Measurements from ENCODE around the gene TSTD2.

Gene TSTD2

DNA sequence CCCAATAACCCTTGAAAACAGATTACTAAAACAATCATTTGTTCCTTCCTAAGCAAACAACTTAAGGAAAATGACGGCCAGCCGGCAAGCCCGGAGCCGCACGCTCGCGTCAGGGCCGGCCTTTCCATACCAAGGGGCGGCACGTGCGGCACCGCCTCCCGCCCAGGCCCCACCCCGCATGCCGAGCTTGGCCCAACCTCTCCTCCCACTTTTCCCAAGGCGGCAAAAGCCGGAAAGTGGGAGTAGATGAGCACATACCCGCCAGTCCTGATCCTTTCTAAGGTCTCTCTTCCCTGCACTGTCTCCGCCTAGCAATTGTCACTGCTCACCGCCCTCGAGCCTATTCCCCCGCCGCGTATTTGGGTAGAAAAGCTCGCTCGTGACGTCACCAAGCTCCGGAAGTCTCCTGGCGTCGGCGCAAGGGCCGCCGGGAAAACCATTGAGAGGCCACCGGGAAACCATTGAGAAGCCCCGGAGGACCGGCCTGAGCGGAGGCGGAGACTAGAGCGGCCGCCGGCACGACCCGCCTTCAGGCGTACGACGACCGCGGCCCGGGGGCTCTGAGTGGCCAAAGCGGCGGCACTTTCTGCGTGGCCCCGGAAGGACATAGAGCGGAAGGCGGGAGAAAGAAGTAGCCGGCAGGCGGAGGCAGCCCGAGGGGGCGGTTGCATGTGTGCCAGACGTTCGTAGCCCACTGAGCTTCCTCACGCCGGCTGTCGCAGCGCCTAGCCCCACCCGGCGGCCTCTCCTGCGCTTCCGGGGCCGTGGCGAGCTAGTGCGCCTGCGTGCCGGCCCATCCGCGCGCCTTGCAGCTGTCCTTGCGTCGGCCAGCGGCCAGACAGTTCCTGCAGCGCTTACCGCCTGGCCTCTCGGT is at the start of gene TSTD2, which contains the start of gene NCBP1:
TSTD2 (minus strand) TSS at position 384 of the 874 bp plus-strand sequence. CDS start 5,806 bp downstream, outside the sequence.
NCBP1 (plus strand) TSS at position 837 of the 874 bp plus-strand sequence. CDS start 61 bp downstream, outside the sequence.
- peak; percentile 96 for DNase-seq (ENCODE audit: low read depth, low spot score)
- TF ChIP-seq YY1 (IDR thresholded peaks at IDR 0.05; ENCODE audit: insufficient read depth, insufficient read length) (no peak), ZNF274 (IDR thresholded peaks at IDR 0.05; ENCODE audit: low read depth, low read length) (no peak), SUZ12 (IDR thresholded peaks at IDR 0.05; ENCODE audit: extremely low read depth, insufficient read depth, insufficient read length) (no peak)
- Histone ChIP-seq H3K9me3 (ENCODE audit: insufficient read depth, low read length) (no peaks in the 10 kb centered on the region), H3K27me3 (ENCODE audit: insufficient read depth, insufficient read length) (no peaks in the 10 kb centered on the region), H3K4me1 (ENCODE audit: insufficient read depth, insufficient read length) (no peaks in the 10 kb centered on the region), H3K9ac (ENCODE audit: insufficient read length, low read depth) (peak within 1 kb of the TSS; percentile 99), H3K36me3 (ENCODE audit: insufficient read depth, insufficient read length, low read length) (peaks cover 28% of the 10 kb centered on the region), H3K4me3 (ENCODE audit: insufficient read length, low read depth) (peak within 1 kb of the TSS; percentile 99)

DNA sequence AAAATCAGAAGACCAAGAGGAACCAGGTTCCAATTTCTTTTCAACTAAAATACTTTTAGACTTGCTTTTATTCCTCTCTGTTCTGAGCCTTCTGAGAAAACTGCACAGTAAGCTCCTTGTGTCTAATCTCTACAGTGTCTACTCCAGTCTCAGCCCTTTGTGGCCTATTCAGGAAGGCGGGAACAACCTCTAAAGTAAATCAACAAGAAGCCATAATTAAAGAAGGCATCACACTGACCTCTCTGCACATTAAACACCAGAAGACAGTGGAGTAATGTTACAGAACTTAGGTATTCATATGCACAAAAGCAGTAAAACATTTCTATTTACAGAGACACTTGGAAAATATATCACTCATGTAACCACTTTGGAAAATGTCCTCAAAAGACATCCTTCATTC is 49.1 kb upstream of the TSTD2 start:
- Histone ChIP-seq H3K4me3 (ENCODE audit: insufficient read length, low read depth) (no peak overlapping the region), H3K9ac (ENCODE audit: insufficient read length, low read depth) (no peak overlapping the region), H3K4me1 (ENCODE audit: insufficient read depth, insufficient read length) (no peaks in the 10 kb centered on the region), H3K9me3 (ENCODE audit: insufficient read depth, low read length) (no peaks in the 10 kb centered on the region), H3K27me3 (ENCODE audit: insufficient read depth, insufficient read length) (no peaks in the 10 kb centered on the region), H3K36me3 (ENCODE audit: insufficient read depth, insufficient read length, low read length) (peaks cover 33% of the 10 kb centered on the region)
- no peak for DNase-seq (ENCODE audit: low read depth, low spot score)
- TF ChIP-seq SUZ12 (IDR thresholded peaks at IDR 0.05; ENCODE audit: extremely low read depth, insufficient read depth, insufficient read length) = no peak
- TF ChIP-seq YY1 (IDR thresholded peaks at IDR 0.05; ENCODE audit: insufficient read depth, insufficient read length) = no peak
- TF ChIP-seq ZNF274 (IDR thresholded peaks at IDR 0.05; ENCODE audit: low read depth, low read length) = no peak

DNA sequence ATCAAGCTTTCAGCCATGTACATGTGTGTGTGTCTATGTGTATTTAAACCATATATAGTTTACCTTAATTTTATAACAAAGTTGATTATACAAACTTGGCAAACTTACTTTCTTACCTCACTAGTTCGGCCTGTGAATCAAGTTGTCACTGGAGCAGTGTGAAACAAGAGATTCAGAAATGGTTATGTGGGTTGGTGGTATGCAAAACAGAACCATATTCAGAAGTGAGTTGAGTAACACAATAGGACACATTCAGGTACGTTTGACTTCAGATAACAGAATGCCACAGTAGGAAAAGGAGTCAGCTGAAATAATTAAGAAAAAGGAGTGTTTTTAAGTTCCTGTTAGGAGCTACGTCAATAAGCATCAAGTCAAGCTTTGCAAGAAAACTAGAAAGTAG is 42.5 kb upstream of the TSTD2 start:
- Histone ChIP-seq H3K9me3 (ENCODE audit: insufficient read depth, low read length) (no peaks in the 10 kb centered on the region), H3K4me1 (ENCODE audit: insufficient read depth, insufficient read length) (no peaks in the 10 kb centered on the region), H3K9ac (ENCODE audit: insufficient read length, low read depth) (no peak overlapping the region), H3K36me3 (ENCODE audit: insufficient read depth, insufficient read length, low read length) (peaks cover 76% of the 10 kb centered on the region), H3K27me3 (ENCODE audit: insufficient read depth, insufficient read length) (no peaks in the 10 kb centered on the region), H3K4me3 (ENCODE audit: insufficient read length, low read depth) (no peak overlapping the region)
- TF ChIP-seq SUZ12 (IDR thresholded peaks at IDR 0.05; ENCODE audit: extremely low read depth, insufficient read depth, insufficient read length) (no peak), ZNF274 (IDR thresholded peaks at IDR 0.05; ENCODE audit: low read depth, low read length) (no peak), YY1 (IDR thresholded peaks at IDR 0.05; ENCODE audit: insufficient read depth, insufficient read length) (no peak)
- no peak for DNase-seq (ENCODE audit: low read depth, low spot score)

DNA sequence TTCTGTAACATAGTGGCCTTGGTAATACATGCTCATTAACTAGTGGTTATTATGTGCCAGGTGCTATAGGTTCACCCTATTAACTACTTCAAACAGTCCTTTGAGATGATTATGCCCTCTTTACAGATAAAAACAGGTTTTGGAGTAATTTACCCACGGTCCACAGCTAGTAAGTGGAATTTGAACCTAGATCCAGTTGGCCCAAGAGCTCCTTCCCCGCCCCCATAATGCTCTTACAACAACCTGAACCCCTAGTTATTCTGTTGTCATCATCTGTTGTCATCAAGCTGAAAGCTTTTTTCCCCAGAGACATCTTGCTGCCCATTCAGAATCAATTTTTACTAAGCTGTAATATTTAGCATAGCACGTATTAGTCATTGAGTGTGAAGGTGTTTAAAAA is 40.8 kb upstream of the TSTD2 start:
- TF ChIP-seq ZNF274 (IDR thresholded peaks at IDR 0.05; ENCODE audit: low read depth, low read length) = no peak
- no peak for TF ChIP-seq YY1 (IDR thresholded peaks at IDR 0.05; ENCODE audit: insufficient read depth, insufficient read length)
- TF ChIP-seq SUZ12 (IDR thresholded peaks at IDR 0.05; ENCODE audit: extremely low read depth, insufficient read depth, insufficient read length) = no peak
- Histone ChIP-seq H3K9ac (ENCODE audit: insufficient read length, low read depth) (no peak overlapping the region), H3K27me3 (ENCODE audit: insufficient read depth, insufficient read length) (no peaks in the 10 kb centered on the region), H3K4me1 (ENCODE audit: insufficient read depth, insufficient read length) (no peaks in the 10 kb centered on the region), H3K4me3 (ENCODE audit: insufficient read length, low read depth) (no peak overlapping the region), H3K36me3 (ENCODE audit: insufficient read depth, insufficient read length, low read length) (peaks cover 87% of the 10 kb centered on the region), H3K9me3 (ENCODE audit: insufficient read depth, low read length) (no peaks in the 10 kb centered on the region)
- DNase-seq (ENCODE audit: low read depth, low spot score) = no peak

DNA sequence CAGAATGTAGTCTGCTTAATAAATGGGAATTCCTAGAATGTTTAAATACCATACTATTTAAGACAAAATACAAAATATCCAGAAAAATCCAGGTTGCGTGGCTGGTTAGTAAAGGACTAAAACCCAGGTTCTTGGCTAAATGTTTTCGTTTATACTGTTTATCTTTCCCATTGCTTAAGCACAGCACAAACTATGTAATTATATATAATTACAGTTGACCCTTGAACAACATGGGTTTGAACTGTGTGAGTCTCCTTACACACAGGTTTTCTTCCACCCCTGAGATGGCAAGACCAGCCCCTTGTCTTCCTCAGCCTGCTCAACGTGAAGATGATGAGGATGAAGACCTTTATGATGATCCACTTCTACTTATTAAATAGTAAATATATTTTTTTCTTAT is 39.2 kb upstream of the TSTD2 start:
- Histone ChIP-seq H3K36me3 (ENCODE audit: insufficient read depth, insufficient read length, low read length) (peaks cover 95% of the 10 kb centered on the region), H3K4me3 (ENCODE audit: insufficient read length, low read depth) (no peak overlapping the region), H3K27me3 (ENCODE audit: insufficient read depth, insufficient read length) (no peaks in the 10 kb centered on the region), H3K9me3 (ENCODE audit: insufficient read depth, low read length) (no peaks in the 10 kb centered on the region), H3K4me1 (ENCODE audit: insufficient read depth, insufficient read length) (no peaks in the 10 kb centered on the region), H3K9ac (ENCODE audit: insufficient read length, low read depth) (no peak overlapping the region)
- DNase-seq (ENCODE audit: low read depth, low spot score) = no peak
- TF ChIP-seq ZNF274 (IDR thresholded peaks at IDR 0.05; ENCODE audit: low read depth, low read length) (no peak), YY1 (IDR thresholded peaks at IDR 0.05; ENCODE audit: insufficient read depth, insufficient read length) (no peak), SUZ12 (IDR thresholded peaks at IDR 0.05; ENCODE audit: extremely low read depth, insufficient read depth, insufficient read length) (no peak)

DNA sequence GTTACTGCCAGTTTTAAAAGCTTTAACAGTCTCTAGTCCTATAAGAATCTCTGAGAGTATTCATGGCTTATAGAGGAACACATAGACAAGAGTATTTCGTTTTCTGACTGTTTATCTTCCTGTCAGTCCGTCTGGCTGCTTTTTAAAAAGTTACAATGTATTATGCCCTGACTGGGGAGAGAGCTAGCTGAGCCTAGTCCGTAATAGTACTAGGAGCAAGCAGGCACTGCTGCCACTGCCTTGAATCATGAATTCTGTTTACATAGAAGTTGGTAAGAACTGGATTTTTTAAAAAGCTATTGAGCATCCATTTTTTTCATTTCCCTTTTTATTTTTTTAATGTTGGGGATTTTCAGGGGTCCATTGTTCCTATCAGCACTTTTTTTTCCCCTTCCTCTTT is 37.4 kb upstream of the TSTD2 start:
- peaks cover 96% of the 10 kb centered on the region for H3K36me3 ChIP-seq (ENCODE audit: insufficient read depth, insufficient read length, low read length)
- no peak for TF ChIP-seq ZNF274 (IDR thresholded peaks at IDR 0.05; ENCODE audit: low read depth, low read length)
- no peak for TF ChIP-seq SUZ12 (IDR thresholded peaks at IDR 0.05; ENCODE audit: extremely low read depth, insufficient read depth, insufficient read length)
- no peak for TF ChIP-seq YY1 (IDR thresholded peaks at IDR 0.05; ENCODE audit: insufficient read depth, insufficient read length)

DNA sequence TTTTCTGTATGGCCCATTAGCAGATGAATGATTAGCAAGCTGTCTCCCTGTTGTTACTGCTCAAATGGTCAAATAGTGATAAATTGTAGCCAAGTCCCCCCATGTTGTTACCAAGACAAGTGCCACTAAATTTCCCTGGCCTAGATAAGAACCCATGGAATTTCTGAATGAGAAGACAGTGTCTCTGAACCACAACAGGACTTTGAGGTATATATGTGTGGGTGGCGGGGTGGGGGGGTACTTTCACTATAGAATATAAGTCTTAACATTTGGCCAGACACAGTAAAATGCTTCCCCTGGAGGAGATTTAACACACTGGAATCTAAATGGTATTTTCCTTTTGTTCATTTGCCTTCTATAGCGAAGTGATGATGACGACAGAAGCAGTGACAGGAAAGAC is 35.3 kb upstream of the TSTD2 start:
- Histone ChIP-seq H3K4me1 (ENCODE audit: insufficient read depth, insufficient read length) (no peaks in the 10 kb centered on the region), H3K9me3 (ENCODE audit: insufficient read depth, low read length) (no peaks in the 10 kb centered on the region), H3K9ac (ENCODE audit: insufficient read length, low read depth) (no peak overlapping the region), H3K36me3 (ENCODE audit: insufficient read depth, insufficient read length, low read length) (peaks cover 95% of the 10 kb centered on the region), H3K27me3 (ENCODE audit: insufficient read depth, insufficient read length) (no peaks in the 10 kb centered on the region), H3K4me3 (ENCODE audit: insufficient read length, low read depth) (no peak overlapping the region)
- DNase-seq (ENCODE audit: low read depth, low spot score) = no peak
- TF ChIP-seq YY1 (IDR thresholded peaks at IDR 0.05; ENCODE audit: insufficient read depth, insufficient read length) (no peak), ZNF274 (IDR thresholded peaks at IDR 0.05; ENCODE audit: low read depth, low read length) (no peak), SUZ12 (IDR thresholded peaks at IDR 0.05; ENCODE audit: extremely low read depth, insufficient read depth, insufficient read length) (no peak)

More for the DNA sequence above, 37.4 kb upstream of the TSTD2 start:
- no peaks in the 10 kb centered on the region for H3K9me3 ChIP-seq (ENCODE audit: insufficient read depth, low read length)
- H3K27me3 ChIP-seq (ENCODE audit: insufficient read depth, insufficient read length) = no peaks in the 10 kb centered on the region
- H3K4me1 ChIP-seq (ENCODE audit: insufficient read depth, insufficient read length) = no peaks in the 10 kb centered on the region
- no peak overlapping the region for H3K4me3 ChIP-seq (ENCODE audit: insufficient read length, low read depth)
- DNase-seq (ENCODE audit: low read depth, low spot score) = no peak
- H3K9ac ChIP-seq (ENCODE audit: insufficient read length, low read depth) = no peak overlapping the region

All from NT2/D1 (cell line).